Measurements from ENCODE around the gene CCDC88A.

- TF ChIP-seq GABPA (IDR thresholded peaks at IDR 0.05 in 1 of 2, conservative IDR thresholded peaks at IDR 0.05 in 1 of 2) = no peak
- no peak for TF ChIP-seq CTCF (IDR thresholded peaks at IDR 0.05; ENCODE audit: low read depth, low read length, missing input control)
- no peak for TF ChIP-seq SP1 (IDR thresholded peaks at IDR 0.05)
- no peak for TF ChIP-seq RAD21 (IDR thresholded peaks at IDR 0.05)
These were observed 726 bp upstream of the CCDC88A start for GRCh38 chr2:55420439-55420725.
